GM19455 (cell line): ENCODE data around the gene ING4.

Experiments used
- ATAC-seq: cut with Tn5 transposase; IDR thresholded peaks from one replicate; pipeline ENCODE4 v1.9.1; 2021; ENCODE audit not compliant: unreplicated experiment

The ING4 gene

DNA sequence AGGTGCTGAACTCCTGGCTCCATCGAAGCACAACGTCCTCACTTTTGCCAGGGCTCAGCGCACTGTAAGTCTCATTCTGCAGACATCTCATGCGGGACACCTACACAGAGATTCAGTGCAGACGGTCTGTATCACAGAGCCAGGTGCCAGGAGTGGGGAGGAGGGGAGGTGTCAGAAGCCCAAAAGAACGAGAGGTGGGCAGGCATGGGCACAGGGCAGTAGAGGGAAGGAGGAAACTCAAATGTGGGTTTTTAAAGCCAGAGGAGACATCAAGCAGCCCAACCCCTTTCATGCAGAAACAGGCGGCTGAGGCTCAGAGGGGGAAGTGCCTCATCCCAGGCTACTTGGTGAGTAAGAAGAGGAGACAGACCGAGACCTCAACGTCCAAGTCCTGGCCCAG lies 24.6 kb downstream of the ING4 start:
- ATAC-seq = no peak

DNA sequence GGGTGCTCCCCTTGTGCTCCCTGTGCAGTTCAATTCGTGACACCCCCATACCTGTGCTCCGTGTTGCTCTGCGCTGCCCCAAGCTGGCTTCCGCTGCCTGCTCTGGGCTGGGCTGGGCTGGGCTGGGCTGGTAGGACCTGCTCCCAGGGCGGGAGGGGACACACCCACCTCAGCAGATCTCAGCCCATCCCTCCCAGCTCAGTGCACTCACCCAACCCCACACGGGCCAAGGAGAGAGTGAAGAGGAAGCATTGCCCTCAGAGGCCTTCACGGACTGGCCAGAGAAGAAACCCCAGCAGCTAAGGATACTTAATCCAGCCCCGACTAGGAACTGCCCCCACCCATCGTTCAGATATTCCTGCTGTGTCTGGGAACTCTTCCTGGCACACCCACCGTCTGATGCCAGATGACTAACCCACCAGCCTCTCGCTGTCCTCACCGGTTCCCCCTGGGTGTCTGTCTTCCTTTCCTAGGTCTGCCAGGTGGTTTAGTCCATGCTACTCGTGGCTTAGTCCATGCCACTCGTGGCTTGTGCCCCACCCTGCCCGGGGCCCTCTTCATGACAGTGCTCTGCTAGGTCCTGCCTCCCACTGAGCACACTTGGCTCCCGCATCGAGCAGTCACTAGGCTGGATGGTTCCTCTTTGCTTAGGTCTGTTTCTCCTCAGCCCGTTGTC lies 26.9 kb downstream of the ING4 start, which contains the start of gene LPAR5:
Gene LPAR5 (minus strand): TSS at position 104 of the 676 bp plus-strand sequence. CDS start 14,711 bp downstream, outside the sequence.
- no peak for ATAC-seq

DNA sequence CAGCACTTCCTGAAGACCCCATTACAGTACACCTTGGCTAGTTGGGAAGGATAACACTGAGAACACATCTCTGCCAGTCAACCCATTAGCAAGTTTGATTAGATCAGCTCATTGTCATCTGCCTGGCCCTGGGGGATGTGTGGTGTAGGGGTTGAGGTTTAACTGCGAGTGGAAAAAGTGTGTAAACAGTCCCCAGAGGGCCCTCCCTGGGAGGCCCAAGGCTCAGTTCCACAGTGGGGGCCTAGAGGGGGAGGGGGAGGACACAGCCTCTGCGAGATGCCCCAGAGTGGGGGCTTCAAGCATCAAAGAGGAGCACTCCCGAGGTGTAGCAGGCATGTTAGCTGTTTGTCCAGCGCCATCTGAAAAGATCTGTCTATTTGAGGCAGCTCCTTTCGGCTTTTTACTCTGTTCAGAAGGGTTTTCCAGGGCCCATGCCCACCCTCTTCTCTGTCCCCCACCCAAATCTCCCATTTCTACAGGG lies 27.5 kb downstream of the ING4 start:
- no peak for ATAC-seq

DNA sequence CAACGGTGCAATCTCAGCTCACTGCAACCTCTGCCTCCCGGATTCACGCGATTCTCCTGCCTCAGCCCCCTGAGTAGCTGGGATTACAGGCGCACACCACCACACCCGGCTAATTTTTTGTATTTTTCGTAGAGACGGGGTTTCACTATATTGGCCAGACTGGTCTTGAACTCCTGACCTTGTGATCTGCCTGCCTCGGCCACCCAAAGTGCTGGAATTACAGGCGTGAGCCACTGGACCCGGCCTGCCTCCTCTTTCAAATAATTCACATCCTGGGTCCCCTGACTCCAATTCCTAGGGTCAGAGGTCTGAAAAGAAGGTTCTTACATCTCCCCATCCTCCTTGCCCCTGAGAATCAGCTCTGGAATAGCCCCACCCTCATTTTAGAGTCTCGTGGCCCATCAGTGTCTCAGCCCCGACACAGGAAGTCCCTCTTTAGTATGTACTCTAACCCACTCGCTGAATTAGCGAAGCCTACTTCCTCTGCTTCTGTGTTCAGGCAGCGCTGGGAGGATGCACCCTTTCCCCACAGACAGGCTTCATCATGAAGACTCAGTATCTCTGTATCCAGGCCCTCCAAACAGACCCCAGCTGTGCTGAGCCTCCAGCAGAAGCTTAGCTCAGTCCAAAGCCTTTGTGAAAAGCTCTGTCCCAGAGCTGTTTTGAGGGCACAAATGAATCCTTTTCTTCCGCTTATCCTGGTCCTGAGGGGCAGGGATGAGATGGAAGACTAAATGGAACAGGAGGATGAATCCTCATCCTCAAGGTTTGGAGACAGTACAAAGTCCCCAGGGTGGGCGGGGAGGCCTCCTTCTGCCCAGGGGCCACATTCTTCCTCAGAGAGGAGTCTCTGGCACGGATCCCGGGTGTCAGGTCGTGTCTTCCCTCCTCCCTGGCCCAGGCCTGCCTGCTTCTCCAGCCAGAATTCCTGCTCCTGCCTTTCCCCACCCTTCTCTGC lies 30.6 kb downstream of the ING4 start:
- peak; percentile 57 for ATAC-seq

DNA sequence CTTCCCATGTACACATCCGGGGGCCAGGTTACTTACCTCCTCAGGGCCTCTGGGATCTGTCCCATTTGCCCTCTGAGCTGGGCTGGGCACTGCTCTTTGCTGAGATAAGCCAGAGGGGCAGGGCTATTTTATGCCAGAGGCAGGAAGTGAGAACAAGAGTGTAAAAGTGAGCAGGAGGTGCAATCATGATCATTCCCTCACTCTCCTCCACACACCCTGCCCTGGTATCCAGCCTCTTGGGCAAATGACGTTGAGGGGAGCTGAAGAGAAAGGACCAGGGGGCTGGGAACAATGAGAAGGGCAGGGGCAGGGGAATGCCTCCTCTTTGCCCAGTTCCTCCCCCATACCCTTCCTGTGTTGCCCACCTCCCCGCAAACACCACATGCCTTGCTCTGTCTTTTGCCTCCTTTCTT lies 31.4 kb downstream of the ING4 start:
- no peak for ATAC-seq

DNA sequence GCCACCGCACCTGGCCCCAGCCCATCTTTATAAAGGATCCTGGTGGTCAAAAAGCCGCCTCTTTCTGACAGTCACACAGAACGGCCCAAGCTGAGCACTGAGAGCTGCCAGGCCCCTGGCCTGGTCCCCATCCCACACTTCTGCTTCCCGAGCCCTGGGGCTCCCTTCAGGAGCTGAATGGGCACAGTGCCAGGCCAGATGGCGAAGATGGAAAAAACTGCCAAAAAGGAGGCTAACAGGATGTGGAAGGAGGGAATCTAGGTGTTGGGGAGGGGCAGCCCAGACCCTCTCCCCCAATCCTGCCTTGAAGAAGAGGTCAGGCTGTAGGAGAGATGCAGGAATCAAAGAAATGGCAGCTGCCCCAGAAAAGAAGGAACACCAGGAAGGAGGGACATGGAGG lies 32.2 kb downstream of the ING4 start:
- no peak for ATAC-seq

DNA sequence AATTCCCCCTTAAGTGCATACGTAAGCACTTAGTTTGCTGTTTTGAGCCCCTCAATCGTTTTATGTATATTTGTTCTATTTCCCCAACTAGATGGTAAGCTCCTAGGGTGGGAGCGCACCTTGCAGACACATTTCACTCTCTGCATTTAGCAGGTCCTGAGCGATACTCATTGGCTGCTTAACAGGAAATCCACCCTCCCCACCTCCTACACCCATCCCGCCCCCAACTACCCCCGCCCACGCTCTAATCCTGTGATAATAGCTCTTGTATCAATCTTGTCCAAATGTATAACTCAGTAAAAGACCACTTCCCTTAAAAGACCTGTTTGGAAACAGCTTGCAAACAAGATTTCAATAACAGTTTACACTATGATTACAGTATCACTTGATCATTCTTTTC lies 35.3 kb downstream of the ING4 start:
- no peak for ATAC-seq

DNA sequence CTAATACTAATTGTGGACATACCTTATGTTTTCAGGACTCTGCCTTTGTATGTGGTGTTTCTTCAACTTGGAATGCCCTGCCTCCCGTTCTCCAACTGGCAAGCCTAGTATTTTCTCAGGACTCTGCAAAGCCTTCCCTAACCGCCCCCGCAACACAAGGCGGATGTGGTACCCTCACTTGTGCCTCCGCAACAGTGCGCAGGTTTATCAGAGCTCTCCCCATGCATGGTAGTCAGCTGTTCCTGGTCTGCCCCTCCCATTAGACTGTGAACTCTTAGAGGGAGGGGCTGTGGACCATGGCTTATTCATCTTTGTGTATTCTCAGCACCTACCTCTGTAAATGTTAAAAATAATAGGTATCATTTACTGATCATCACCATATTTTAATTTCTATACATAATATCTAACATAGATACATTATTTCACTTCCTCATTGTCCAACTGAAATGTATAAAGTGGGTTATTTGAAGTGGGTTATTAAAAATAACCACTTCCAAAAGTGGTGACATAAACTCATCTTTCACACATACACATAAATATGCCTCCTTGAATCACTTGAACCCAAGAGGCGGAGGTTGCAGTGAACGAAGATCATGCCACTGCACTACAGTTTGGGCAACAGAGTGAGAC lies 36.1 kb downstream of the ING4 start:
- ATAC-seq = no peak

DNA sequence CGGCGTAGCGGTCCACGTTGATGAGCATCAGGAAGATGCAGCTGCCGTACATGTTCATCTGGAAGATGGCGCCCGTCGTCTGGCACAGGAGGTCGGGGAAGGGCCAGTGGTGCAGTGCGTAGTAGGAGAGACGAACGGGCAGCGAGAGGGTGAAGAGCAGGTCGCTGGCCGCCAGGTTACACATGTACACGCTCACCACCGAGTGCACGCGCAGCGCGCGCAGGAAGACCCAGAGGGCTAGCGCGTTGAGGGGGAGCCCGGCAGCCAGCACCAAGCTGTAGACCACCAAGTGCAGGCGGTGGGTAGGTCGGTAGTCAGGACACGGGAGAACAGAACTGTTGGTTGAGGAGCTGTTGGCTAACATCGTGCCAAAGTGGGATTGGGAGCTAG lies 42.0 kb downstream of the ING4 start:
- no peak for ATAC-seq

DNA sequence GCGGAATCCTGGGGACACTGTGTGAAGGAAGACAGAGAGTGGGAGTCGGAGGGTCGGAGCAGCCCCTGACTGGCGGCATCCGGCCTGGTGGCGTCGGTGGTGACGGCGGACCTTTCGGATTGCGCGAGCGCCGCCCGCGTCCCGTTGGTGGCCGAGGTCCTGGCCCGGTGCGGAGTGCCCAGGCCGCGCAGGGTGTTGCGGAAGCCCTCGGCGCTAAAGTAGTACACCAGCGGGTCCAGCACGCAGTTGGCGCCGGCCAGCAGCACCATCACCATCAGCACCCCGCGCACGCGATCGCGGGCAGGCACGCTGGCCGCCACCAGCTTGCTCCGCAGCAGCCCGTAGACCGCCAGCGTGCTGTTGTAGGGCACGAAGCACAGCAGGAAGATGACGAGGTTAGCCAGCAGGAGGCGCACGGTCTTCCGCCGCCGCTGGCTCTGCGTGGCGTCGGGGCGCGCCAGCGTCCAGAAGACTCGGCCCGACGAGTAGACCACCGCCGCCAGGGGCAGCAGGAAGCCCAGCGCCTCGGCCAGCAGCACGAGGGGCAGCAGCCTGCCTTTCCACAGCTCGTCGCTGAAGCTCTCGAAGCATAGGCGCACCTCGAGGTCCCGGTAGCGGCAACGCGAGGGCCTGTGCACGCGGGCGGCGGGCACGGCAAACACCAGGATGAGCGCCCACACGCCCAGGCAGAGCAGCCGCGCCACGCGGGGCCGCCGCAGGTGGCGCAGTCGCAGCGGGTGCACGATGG lies 42.6 kb downstream of the ING4 start:
- no peak for ATAC-seq

DNA sequence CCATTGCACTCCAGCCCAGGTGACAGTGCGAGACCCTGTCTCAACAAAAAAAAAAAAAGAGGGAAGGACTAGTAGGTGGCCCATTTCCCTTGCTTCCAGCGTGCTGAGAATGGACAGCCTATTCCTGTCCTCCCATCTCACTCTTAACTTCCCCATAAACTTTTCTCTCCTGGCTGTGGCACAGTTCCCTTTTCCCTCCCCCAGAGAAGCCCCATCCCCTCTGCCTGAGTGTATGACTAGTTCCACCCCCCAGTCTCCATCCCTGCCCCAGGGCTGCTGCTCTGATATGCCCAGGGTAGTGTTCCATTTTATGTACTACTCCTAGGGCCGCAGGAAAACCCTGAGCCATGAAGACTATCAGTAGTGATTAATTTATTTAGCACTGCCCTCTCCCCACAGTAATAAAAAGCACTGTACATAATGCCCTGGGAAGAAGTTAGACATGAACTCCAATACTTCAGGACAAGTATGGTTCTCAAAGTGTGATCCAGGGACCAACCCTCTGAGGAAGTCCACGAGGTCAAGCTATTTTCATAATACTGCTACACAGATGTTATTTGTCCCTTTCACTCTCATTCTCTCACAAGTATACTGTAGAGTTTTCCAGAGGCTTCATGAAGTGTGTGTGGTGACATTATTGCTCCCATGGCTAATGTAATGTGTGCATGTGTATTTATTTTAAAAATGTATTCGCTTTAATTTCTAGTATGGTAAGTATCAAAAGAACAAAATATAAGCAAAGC lies 44.3 kb downstream of the ING4 start:
- ATAC-seq = no peak

DNA sequence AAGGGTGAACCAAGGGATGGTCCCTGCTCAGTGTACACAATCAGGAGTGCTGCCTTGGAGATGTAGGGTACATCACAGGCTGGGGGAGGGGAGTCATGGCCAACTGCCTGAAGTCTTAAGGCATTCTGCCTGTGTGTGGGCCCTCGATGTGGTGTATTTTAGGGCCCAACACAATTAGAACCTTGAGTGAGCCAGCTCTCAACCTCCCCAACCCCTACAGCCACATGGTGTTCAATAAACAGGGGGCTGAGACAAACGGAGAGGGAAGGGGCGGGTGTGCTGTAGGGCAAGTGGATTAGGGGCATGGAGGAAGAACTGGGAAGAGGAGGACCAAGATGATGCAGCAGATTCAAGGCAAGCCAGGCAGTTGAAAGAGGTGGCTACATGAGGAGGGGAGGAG lies 47.1 kb downstream of the ING4 start:
- ATAC-seq = no peak

DNA sequence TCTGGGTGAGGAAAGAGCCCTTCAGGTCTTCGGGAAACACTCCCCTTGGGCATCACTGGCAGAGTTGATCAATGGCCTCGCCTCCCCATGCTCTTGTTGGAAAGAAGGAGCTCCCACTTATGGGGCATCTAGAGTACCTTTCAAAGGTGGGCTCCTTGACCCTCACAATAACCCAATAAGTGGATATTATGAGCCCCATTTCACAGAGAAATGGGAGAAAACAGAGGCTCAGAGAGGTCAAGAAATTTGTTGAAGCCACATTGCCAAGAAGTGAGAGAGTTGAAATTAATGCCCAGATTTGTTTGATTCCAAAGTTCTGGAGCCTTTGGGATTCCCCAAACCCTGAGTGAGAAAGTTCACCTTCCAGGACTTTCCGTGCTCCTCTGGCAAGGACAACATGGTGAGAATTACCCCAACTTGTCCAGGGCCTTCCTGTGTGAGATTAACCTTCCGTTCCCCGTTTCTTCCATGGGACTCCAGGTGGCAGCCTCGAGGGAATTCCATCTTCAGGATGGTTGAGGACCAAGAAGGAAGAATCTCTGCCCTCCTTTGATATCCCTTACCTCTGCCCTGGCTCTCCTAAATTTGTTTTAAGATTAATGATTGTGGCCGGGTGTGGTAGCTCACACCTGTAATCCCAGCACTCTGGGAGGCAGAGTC lies 48.3 kb downstream of the ING4 start:
- ATAC-seq = no peak

DNA sequence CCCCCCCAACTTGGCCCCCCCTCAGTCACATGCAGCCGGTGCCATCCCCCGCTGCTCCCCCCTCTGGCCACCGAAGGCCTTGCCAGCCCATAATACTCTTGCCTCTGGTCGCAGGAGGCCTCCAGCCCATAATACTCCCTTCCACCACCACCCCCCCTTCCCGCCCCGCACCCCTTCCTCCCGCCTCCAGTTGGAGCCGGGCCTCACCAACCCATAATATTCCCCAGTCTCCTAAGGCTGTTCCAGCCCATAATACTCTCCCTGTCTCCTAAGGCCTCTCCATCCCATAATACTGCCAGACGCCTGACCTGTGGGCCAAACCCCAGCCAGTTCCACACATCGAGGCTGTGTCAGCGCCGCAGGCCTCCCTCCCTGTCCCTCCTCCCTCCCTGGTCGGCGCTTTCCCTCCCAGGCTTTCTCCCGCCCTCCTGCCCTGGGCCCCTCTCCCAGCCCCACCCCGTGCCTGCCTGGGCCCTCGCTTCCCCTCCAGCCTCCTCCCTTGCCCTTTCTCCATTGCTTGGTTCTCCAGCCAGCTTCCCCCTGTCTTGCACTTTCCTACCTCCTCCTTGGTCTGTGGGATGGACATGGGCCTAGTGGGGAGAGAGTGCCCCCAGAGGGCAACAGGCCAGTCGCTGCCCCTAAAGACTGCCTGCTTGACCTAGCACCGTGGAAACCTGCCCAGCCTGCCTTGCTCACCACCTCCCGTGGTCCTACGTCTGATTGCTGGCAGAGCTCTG lies 49.0 kb downstream of the ING4 start:
- ATAC-seq = no peak

DNA sequence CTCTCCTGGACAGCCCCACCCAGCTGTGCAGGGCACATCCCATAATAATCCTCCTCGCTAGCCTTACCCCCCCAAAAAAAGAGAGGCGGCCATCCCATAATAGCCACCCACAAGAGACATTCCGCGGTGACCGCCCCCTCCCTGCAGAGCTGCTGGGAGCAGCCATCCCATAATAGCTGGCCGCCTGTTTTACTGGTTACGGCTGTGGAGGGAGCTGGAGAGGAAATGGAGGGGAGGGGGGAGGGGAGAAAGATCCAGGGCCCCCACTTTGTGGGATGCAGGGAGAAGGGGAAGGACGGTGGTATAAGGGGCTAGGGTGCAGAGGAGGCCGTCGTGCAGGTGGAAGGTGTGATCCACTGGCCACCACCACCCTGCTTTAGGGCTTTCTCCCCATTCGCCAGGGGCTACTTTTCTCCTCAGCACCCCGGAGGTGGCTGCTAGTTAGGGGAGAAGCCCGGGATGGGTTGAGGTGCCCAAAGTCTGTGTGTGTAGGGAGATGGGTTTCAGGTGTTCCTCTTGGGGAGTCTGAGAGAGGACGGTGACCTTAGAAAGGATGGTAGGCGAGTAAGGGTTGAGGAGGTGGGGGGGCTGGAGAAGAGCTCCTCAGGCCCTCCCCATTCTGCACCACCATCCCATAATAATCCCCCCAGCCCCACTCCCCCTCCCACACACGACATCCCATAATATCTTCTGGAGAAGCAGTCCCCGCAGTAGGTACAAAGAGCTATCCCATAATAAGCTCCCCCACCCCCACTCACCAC lies 49.7 kb downstream of the ING4 start:
- ATAC-seq = no peak

DNA sequence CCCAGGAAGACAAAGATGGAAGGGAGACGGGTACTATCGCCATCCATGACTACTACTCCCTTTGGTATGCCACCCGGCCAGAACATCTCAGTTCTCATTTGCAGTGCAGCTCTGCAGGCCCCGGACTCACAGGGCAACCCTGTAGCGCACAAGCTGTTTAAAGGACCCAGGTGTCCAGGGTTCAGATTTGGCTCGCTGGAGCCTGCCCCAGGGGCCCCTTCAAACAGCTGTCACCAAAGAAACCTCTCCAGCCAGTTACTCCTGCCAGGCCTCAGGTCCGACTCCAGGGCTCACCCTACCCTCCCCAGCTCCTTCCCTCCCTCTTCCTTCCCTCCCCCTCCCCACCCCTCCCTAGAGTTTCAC lies 50.3 kb downstream of the ING4 start:
- no peak for ATAC-seq

DNA sequence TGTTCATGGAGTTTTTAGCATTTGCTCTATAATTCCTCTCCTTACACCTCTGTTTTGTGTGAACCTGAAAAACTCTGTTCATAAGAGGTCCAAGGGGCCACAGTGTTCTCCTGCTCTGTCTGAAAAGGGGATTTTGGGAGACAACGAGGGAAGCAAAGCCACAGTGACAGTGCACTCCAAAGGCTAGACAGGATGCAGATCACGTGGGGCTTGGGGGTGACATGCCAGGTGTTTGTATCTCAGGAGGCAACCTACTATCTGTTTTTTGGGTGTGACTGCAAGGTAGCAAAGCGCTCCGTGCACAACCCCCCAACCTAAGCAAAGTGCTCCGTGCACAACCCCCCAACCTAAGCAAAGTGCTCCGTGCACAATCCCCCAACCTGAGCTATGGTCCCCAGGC lies 50.7 kb downstream of the ING4 start:
- no peak for ATAC-seq

DNA sequence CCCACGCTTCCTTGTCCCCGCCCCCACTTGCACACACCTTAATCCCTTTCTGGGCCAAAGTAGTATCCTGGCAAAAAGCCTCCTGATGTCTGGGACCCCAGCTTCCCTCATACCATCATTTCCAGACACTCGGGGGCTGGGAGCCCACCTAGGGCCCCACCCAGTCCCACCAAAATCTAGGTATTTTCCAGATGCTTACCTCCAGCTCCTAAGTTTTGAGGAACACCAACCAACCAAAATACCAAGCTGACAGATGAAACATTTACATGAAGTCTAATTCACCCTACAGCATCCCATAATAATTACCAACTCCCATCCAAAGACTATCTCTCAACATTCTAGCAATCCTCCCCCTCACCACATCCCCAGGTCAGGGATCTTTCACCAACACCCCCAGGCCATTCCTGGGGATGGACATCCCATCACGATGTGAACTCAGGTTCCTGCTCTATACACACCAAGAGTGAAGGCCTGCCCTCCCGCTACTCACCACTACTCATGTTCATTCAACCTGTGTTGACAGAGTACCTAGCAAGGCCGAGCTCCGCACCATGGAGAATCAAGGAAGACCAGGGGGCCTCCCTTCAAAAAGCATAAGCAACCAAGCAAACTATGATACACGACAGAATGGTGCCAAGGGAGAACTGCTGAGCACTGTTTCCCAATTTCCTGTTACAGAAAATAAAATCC lies 54.2 kb downstream of the ING4 start:
- ATAC-seq = no peak
